Activated naive CD8-positive, alpha-beta T cell treated with anti-CD3 and anti-CD28 coated beads, Interleukin-2, amount 50 U/mL, for 24 hours (primary cell): ENCODE data around the gene DIS3L2.
A peak's percentile ranks its signal among the peaks of the same experiment; 100 is the strongest.

Experiments
- ATAC-seq: fragments of 150-1000 bp; cut with Tn5 transposase; one replicate; pipeline ENCODE4 v1.10.0; 2021
- DNase-seq: peaks from one replicate; pipeline ENCODE4 v3.0.0; 2021
- H3K27ac Mint-ChIP-seq: one replicate; pipeline ENCODE4 v1.8.0; 2021; ENCODE audit warnings: mild to moderate bottlenecking, mixed read lengths
- H3K27me3 Mint-ChIP-seq: one replicate; pipeline ENCODE4 v1.8.0; 2021; ENCODE audit warnings: mixed read lengths
- H3K36me3 Mint-ChIP-seq: one replicate; pipeline ENCODE4 v1.8.0; 2021; ENCODE audit warnings: low read depth, mixed read lengths
- H3K4me1 Mint-ChIP-seq: one replicate; pipeline ENCODE4 v1.8.0; 2021; ENCODE audit warnings: mixed read lengths
- H3K4me3 Mint-ChIP-seq: one replicate; pipeline ENCODE4 v1.8.0; 2021; ENCODE audit warnings: mild to moderate bottlenecking, moderate library complexity, mixed read lengths
- H3K9me3 Mint-ChIP-seq: one replicate; pipeline ENCODE4 v1.8.0; 2021; ENCODE audit warnings: mixed read lengths

The DIS3L2 gene

DNA sequence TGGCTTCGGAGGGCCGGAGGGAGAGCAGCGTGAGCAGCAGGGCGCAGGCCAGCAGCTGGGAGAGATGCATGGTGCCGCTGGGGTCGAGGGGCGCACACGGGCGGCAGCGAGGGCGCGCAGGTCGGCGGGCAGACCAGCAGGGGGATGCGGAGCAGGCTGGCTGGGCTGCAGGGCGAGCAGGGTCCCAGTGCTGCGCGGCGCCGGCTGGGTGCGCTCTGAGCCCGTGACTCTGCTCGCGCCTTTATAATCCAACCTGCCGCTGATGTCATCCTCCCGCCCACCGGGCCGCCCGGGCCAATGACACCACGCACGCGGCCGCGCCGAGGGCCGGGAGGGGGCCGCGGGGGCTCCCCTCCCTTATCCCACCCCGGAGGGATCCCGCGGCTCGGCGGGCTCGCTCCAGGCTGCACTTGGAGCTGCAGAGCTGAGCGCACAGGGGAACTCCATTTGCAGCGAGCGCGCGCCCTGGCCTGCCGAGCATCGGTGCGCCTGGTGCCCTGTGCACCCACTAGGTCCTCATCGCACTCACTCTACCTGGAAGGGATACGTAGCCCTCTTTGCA, 35.3 kb upstream of the DIS3L2 start, which contains the start of gene NPPC:
Gene NPPC (minus strand): TSS at position 217 of the 562 bp plus-strand sequence. CDS start 147 bp downstream, at position 70.
- Mint-ChIP-seq H3K27ac (no peak within 1 kb of the TSS), H3K4me1 (peaks cover 5% of the 10 kb centered on the region), H3K4me3 (peak within 1 kb of the TSS; percentile 69), H3K9me3 (no peaks in the 10 kb centered on the region), H3K36me3 (no peaks in the 10 kb centered on the region), H3K27me3 (peaks cover 43% of the 10 kb centered on the region)
- peak; percentile 81 for DNase-seq
- peak; percentile 90 for ATAC-seq

DNA sequence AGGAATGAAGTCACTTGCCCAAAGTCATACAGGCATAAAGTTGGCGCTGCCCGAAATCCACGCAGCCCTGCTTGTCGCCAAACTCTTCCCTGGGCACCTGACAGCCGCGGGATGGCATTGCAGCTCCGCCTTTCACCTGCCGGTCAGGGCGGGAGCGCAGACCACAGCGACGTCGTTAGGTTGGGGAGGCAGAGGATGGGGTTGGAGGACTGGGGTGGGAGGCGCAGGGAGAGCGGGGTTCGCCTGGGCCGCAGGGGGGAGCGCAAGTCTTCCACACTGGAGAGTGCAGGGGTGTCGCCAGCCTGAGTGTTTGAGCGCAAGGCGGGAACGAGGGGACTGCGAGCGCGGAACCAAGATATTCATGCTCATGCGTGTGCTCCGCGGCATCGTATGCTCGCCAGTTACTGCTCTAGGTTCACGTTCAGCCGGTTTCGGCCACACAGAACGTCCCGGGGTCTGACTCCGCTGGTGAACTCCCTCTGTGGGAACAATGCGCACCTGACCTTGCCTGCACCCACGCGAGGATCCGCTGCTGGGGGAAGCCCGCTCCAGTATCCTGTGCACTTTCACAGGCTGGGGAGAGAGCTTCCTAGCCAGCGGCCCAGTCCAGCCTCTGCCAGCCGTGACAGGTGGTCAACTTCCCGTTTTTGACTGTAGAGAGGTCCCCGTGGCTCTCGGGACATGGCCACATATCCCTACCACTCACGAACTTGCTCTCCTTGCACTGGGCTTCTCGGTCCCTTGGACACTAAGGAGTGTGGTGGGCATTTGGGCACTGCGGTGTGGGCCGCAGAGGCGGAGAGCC, 34.5 kb upstream of the DIS3L2 start:
- no peaks in the 10 kb centered on the region for H3K36me3 Mint-ChIP-seq
- peaks cover 5% of the 10 kb centered on the region for H3K4me1 Mint-ChIP-seq
- H3K9me3 Mint-ChIP-seq: no peaks in the 10 kb centered on the region
- H3K4me3 Mint-ChIP-seq: peak overlapping the region; percentile 69
- peaks cover 43% of the 10 kb centered on the region for H3K27me3 Mint-ChIP-seq
- H3K27ac Mint-ChIP-seq: no peak overlapping the region
- DNase-seq (peak; percentile 39), ATAC-seq (peak; percentile 21)

DNA sequence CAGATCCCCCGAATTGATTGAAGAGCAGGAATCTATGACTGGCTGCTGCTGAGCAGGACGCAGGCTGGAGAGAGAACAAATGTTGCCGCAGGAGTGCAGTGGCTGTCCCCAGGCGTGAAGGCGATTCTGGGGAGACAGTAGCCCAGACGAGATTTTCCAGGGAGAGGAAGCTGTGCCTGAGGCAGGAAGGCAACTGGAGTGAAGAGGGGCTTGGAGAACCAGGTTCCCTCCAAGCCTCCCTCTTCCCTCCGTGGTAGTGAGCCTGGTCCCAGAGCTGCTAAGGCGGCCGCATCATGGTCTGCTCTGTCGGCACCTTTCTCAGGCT, 34.0 kb upstream of the DIS3L2 start:
- DNase-seq (no peak), ATAC-seq (no peak)
- Mint-ChIP-seq H3K4me3 (no peak overlapping the region), H3K27me3 (peaks cover 43% of the 10 kb centered on the region), H3K27ac (no peak overlapping the region), H3K4me1 (peaks cover 5% of the 10 kb centered on the region), H3K9me3 (no peaks in the 10 kb centered on the region), H3K36me3 (no peaks in the 10 kb centered on the region)

DNA sequence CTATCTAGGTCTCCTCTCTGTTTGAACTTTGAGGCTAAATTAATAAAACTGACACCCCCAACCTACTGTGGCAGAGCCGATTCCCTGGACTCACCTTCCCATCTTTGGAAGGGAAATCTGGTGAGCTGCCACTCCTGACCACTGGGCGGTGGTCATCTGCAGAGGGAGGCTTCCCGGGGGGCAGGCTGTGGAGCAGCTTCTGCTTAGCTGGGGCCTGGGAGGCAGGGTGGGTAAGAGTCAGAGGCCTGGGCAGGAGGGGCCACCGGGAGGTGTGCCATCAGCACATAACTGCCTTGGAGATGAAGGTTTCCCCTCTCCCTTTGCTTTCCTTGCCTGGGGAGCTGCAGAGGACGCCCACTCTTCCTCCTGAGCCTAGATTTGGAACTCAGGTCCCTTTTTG, 33.0 kb upstream of the DIS3L2 start:
- no peak overlapping the region for H3K4me3 Mint-ChIP-seq

DNA sequence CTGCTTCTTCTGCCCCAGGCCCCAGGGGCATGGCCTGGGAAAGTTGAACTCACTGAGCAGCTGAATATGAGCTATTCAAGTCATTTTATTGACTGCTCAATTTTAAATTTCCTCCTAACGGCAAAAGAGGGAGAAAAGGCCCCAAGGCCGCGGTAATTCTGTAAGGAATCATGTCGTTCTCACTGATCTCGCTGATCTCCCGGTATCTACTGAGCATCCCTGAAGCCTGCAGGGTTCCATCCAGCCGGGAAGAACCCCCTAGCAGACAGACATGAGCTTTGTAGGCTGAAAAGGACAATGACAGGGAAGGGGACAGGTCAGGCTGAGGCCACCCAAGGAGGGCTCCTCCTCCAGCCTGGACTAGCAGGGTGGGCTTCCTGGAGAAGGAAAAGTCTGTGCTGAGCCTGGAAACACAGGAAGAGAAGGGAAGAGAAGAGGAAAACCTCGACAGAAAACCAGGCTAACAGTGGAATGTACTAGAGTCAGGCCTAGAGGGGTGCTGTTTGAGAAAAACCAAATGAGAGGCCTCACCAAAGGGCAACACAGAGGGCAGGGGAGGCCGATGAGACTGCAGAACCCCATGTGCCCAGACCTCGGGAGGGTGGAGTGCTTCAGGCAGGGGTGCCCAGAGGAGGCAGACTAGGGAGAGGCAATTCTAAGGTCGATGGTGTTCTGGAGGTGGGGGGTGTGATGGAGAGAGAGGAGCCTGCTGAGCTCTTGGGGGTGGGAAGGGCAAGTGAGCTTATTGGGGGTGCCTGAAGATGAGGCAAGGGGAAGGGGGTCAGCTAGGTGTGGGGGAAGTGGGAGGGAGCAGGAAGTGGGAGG, 32.4 kb upstream of the DIS3L2 start:
- peaks cover 34% of the 10 kb centered on the region for H3K27me3 Mint-ChIP-seq
- no peaks in the 10 kb centered on the region for H3K9me3 Mint-ChIP-seq
- DNase-seq (no peak), ATAC-seq (no peak)
- H3K4me3 Mint-ChIP-seq: no peak overlapping the region
- H3K36me3 Mint-ChIP-seq: no peaks in the 10 kb centered on the region
- no peak overlapping the region for H3K27ac Mint-ChIP-seq
- H3K4me1 Mint-ChIP-seq: peaks cover 5% of the 10 kb centered on the region

More for the DNA sequence above, 33.0 kb upstream of the DIS3L2 start:
- ATAC-seq: no peak
- Mint-ChIP-seq H3K9me3 (no peaks in the 10 kb centered on the region), H3K36me3 (no peaks in the 10 kb centered on the region), H3K27me3 (peaks cover 40% of the 10 kb centered on the region), H3K27ac (no peak overlapping the region), H3K4me1 (peaks cover 5% of the 10 kb centered on the region)
- DNase-seq: no peak

DNA sequence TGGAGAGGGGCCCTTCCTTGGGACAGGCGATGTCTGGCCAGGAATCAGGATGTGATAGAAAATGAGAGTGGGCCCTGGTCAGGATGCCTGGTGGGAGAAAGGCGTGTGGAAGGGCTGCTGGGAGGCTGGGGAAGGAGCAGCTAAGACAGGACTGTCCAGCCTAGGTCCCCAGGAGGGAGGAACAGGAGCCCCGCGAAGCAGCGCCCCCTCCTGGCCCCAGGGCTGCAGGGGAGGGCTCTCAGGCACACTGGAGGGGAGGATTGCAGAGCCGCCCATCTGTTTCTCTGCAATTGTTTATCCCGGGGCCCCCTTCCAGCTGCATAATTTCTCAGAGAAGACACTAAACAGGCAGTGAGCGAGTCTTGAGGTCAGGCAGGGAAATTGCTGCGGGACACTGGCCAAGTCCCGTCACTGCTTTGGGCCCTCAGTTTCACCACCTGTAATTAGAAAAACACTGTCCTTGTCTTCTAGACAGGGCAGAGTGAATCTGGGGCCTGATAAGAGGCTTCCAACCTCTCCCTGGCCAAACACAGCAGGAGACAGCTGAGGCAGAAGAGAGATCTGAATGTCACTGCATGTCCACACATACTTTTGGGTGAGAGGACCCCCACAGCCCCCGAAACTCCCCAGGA, 31.4 kb upstream of the DIS3L2 start:
- H3K27ac Mint-ChIP-seq: no peak overlapping the region
- no peak for ATAC-seq
- peaks cover 4% of the 10 kb centered on the region for H3K4me1 Mint-ChIP-seq
- no peak overlapping the region for H3K4me3 Mint-ChIP-seq
- peak; percentile 54 for DNase-seq
- peaks cover 25% of the 10 kb centered on the region for H3K27me3 Mint-ChIP-seq
- no peaks in the 10 kb centered on the region for H3K9me3 Mint-ChIP-seq
- H3K36me3 Mint-ChIP-seq: no peaks in the 10 kb centered on the region

DNA sequence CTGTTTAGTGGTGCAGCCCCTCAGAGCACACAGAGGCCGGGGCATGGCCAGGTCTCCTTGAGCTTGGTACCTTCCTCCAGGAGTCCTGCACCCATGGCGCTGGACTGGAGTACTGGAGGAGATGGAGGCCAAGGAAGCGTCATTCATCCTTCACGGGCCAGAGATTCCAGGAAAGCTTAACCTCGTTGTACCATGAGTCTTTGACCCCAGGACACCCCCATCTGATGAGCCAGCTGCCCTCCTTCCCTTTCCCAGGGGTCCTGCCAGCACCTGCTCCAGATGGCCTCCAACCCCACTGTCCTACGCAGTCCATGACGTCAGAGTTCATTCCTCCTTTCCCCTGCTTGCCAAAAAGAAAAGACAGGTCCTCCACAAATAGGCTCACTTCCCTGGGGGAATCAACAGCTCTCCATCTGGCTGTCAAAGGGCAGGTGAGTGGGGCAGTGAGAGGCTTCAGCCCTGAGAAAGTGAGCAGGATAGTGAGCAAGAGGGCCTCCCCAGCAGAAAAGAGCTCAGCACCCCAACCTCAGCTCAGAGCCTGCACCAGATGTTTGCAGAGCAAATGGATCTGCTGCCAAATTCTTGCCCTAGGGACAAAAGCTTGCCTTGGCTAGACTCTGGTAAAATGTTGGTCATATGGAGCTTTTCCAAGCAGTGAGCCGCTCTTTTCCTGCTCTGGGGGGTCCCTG, 30.8 kb upstream of the DIS3L2 start:
- no peak overlapping the region for H3K27ac Mint-ChIP-seq
- H3K4me3 Mint-ChIP-seq: no peak overlapping the region
- peaks cover 4% of the 10 kb centered on the region for H3K4me1 Mint-ChIP-seq
- ATAC-seq (no peak), DNase-seq (no peak)
- peaks cover 25% of the 10 kb centered on the region for H3K27me3 Mint-ChIP-seq
- H3K36me3 Mint-ChIP-seq: no peaks in the 10 kb centered on the region
- no peaks in the 10 kb centered on the region for H3K9me3 Mint-ChIP-seq

DNA sequence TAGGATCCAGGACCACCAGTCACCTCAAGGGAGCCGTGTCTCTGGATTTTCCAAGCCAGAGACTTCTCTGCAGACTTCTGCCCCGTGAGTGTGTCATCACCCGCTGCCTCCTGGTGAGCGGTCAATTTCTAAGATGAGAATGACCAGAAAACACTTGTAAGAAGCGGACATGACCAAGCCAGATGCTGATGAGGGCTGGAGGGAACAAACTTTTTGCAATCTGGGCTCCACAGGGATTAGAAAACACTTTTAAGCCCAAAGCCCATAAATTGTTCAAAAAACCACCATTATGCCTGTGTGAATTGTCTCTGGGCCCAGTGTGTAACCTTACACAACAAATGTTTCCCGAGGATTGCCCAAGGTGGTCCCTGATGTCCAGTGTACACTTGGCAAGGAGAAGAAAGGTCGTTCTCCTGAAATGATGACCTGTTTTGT, 30.0 kb upstream of the DIS3L2 start:
- DNase-seq (no peak), ATAC-seq (no peak)
- Mint-ChIP-seq H3K27ac (no peak overlapping the region), H3K9me3 (no peaks in the 10 kb centered on the region), H3K36me3 (no peaks in the 10 kb centered on the region), H3K27me3 (peaks cover 24% of the 10 kb centered on the region), H3K4me3 (no peak overlapping the region), H3K4me1 (peaks cover 6% of the 10 kb centered on the region)

DNA sequence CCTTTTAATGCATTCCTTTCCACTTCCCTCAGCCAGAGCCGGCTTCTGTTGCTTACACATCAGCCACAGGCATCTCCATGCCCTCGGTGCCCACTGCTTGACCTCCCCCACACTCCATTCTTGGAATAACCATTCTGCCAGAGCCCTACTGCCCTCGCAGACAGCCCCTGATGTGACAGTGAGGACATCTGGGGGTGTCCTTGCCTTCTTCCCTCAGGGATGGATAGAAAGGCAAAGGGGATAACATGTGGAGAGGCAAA, 28.9 kb upstream of the DIS3L2 start:
- H3K36me3 Mint-ChIP-seq: no peaks in the 10 kb centered on the region
- DNase-seq: no peak
- H3K4me1 Mint-ChIP-seq: peaks cover 6% of the 10 kb centered on the region
- H3K27ac Mint-ChIP-seq: no peak overlapping the region
- H3K27me3 Mint-ChIP-seq: peaks cover 12% of the 10 kb centered on the region
- ATAC-seq: no peak
- no peaks in the 10 kb centered on the region for H3K9me3 Mint-ChIP-seq
- peak overlapping the region; percentile 24 for H3K4me3 Mint-ChIP-seq

DNA sequence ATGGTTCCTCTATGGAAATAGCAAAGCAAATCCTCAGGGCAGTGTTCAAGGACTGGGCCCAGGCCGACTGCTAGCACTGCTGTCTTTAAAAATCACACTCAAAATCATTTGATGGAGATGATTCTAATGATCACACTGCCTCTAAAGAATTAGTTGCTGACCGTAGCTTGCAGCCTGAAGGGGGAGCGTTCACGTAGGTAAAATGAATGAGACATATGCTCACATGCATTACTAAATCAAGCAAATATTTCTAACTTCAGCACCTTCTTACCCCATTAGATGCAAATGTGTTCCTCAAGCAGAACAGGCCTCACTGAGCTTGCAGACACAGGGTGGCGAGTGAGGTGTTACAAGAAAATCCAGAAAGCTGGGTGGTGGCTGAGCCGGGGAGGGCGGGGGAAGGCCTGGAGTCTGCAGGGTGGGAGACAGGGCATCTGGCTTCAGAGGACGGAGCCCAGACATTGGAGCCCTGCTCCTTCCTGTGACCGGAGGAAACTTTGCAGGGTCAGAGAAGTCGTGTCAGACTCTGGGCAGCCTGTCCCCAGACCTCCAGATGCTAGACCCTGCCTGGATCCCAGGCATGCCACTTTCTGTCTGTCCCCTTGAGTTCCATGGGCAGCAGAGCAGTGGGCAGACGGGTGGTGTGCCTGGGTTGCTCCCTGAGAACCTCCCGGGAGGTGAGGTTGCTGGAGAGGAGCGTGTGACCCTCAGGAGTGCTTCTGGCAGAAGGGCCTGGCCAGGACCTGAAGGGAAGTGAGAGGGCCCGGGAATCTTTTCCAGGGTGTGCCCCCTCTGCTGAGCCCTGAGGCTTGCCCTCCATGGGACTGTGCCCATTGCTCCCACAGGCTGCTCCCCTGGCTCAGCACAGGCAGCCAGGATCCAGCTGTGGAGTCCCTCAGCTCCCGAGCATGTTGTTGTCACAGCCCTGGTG, 28.3 kb upstream of the DIS3L2 start:
- Mint-ChIP-seq H3K4me1 (peaks cover 6% of the 10 kb centered on the region), H3K27ac (no peak overlapping the region), H3K27me3 (peaks cover 6% of the 10 kb centered on the region), H3K36me3 (no peaks in the 10 kb centered on the region), H3K4me3 (no peak overlapping the region), H3K9me3 (no peaks in the 10 kb centered on the region)
- ATAC-seq: no peak
- DNase-seq: no peak

DNA sequence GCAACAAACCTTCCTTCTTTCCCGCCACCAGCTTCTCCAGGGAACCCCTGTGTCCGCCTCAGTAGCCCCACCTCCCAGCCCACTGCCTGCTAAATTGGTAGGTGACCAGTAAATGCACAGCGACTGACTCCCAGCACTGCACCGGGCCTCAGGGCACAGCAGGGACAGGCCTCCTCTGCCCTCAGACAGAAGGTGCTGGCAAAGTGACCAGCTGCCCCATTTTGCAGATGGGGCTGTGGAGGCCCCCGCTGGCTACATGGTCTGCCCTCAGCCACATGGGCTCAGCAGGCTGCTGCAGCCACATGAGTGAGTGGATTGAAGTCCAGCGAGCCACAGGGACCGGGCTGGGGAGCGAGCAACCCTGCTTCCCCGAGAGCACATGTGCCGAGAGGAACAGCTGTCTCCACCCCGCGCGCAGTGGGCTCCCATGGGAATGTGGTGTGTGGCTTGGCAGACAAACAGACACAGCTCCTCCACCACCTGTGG, 27.6 kb upstream of the DIS3L2 start:
- Mint-ChIP-seq H3K27me3 (peaks cover 2% of the 10 kb centered on the region), H3K4me3 (no peak overlapping the region)

DNA sequence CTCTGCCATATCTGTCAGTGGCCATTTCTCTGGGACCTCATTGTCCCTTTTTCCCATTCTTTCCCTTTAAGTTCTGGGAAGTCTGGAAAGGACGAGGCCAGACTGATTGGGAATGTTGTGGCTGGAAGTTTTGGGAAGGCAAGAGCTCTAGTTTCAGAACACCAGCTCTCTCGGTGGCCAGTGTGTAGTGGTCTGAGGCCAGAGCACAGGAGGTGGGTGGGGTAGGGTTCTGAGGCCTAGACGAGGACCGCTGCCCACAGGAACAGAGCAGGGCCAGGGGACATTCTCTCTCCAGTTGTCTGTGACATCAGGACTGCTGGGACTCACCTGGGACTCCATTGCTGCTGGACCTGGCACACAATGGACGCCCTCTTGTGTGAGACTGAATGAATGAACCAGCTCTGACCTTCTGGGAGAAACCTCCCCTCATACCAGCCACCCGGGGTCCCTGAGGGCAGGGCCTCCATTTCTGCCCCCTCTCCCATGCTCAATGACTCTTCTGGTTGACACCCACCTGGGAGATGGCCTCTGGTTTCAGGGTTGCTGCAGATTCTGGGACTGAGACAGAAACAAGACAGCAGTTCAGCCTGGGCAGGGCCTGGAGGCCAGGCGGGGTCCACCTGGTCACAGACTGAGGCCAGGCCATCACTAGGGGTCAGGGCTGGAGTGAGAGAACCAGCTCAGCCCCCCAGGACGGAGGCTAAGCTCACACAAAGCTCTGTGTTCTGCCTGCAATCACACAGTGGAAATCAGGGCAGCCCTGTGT, 26.9 kb upstream of the DIS3L2 start:
- Mint-ChIP-seq H3K27me3 (no peaks in the 10 kb centered on the region), H3K4me3 (no peak overlapping the region), H3K36me3 (no peaks in the 10 kb centered on the region), H3K9me3 (no peaks in the 10 kb centered on the region), H3K4me1 (peaks cover 6% of the 10 kb centered on the region), H3K27ac (no peak overlapping the region)
- DNase-seq (no peak), ATAC-seq (no peak)

More for the DNA sequence above, 27.6 kb upstream of the DIS3L2 start:
- H3K9me3 Mint-ChIP-seq: no peaks in the 10 kb centered on the region
- no peaks in the 10 kb centered on the region for H3K36me3 Mint-ChIP-seq
- no peak overlapping the region for H3K27ac Mint-ChIP-seq
- peaks cover 6% of the 10 kb centered on the region for H3K4me1 Mint-ChIP-seq
- ATAC-seq (no peak), DNase-seq (no peak)

DNA sequence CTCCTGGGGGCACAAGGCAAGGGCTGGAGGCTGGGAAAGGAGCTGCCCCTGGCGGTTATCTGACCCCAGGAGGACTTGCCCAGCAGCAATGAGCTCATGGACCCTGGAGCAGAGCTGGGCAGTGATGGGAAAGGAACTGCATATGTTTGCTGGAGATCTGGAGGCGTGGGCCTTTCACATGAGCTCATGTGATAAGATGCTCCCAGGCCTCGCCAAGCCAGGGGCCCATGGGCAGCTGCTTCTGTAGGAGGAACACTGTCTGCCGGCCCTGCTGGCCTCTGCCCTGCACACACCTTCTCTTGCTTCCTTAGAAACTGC, 26.3 kb upstream of the DIS3L2 start:
- no peaks in the 10 kb centered on the region for H3K9me3 Mint-ChIP-seq
- no peaks in the 10 kb centered on the region for H3K27me3 Mint-ChIP-seq
- H3K4me3 Mint-ChIP-seq: no peak overlapping the region
- H3K4me1 Mint-ChIP-seq: peaks cover 6% of the 10 kb centered on the region
- DNase-seq (no peak), ATAC-seq (no peak)
- H3K27ac Mint-ChIP-seq: no peak overlapping the region
- H3K36me3 Mint-ChIP-seq: no peaks in the 10 kb centered on the region
